ENCODE results near the gene BBS10. TPM values are rescaled to one million over a fixed set of nuclear protein-coding genes. Genes with fewer than 3 reads are reported as not detected.

Gene BBS10
- polyA plus RNA-seq, 4 donors = 27.3 to 33.1 (median 32.1) TPM

Other genes starting within 250 kb of the BBS10 start
- 10 to 100 TPM; 57.6 to 77.4 (median 71.3) TPM for gene OSBPL8, start 211.4 kb upstream of the BBS10 start, polyA plus RNA-seq (ENCODE audit: insufficient read length in 4 of 4)

Measured in left renal cortex interstitium (tissue), 4 donors.